GM12878 (cell line): ENCODE results near the gene FUT7. TPM values are rescaled to one million over a fixed set of nuclear protein-coding genes. Genes with fewer than 3 reads are reported as not detected.
"Not testable (repeated sequence)": the region's sequence is repeated elsewhere in the genome, so short reads cannot be mapped to it uniquely, and the experiment has no call there.

Experiments used
- ATAC-seq: fragments of 200-7000 bp; cut with Tn5 transposase; 3 replicates; pipeline ENCODE4 v1.9.1; 2020; ENCODE audit warnings: mild to moderate bottlenecking, moderate library complexity
- BruUV-seq: library from RNA; stranded (reverse); fragments of 400-500 nt; replicated peaks from 2 replicates; lab custom pipeline; 2021; lab: Mats Ljungman, UMichigan
- CTCF ChIA-PET: fragments of 300-600 bp; sonication (Branson Sonifier 250); formaldehyde crosslinking; extraction: SDS; loops from one replicate; lab custom pipeline; 2021; ENCODE audit warnings: inconsistent platforms; lab: Yijun Ruan, JAX
- POLR2A ChIA-PET: fragments of 350-600 bp; formaldehyde crosslinking; extraction: SDS; loops from one replicate; lab custom pipeline; 2021; ENCODE audit warnings: inconsistent platforms; lab: Charles Lee
- RAD21 ChIA-PET: fragments of 300-600 bp; sonication (Branson Sonifier 250); formaldehyde crosslinking; loops from one replicate; lab custom pipeline; 2023; ENCODE audit warnings: antibody characterized with exemption; ENCODE audit not compliant: unreplicated experiment; lab: Charles Lee
- SMC1A ChIA-PET: fragments of 300-600 bp; sonication (Branson Sonifier 250); formaldehyde crosslinking; loops from one replicate; lab custom pipeline; 2023; ENCODE audit not compliant: unreplicated experiment, uncharacterized antibody; lab: Charles Lee
- DNase-seq: peaks from one replicate; pipeline ENCODE4 v3.0.0-alpha.2; 2011; ENCODE audit warnings: low read depth, low spot score
- FAIRE-seq: peaks from 3 replicates; lab custom pipeline; 2011; peaks lifted over from hg19 to GRCh38; lab: Jason Lieb, UNC
- H2AFZ ChIP-seq: 2 replicates; pipeline ENCODE4 v1.6.0; 2011; ENCODE audit warnings: low read depth, low read length, control low read depth; ENCODE audit not compliant: control insufficient read depth
- H3K27ac ChIP-seq: 2 replicates; pipeline ENCODE4 v1.5.1; 2011; ENCODE audit warnings: control low read depth; ENCODE audit not compliant: control insufficient read depth, insufficient read depth
- H3K27me3 ChIP-seq, 2 experiments: replicated peaks in 1 of 2; 2 replicates each; pipeline versions ENCODE4 v1.6.0 to v1.6.1; 2011; ENCODE audit warnings: low read length in 1 of 2; ENCODE audit not compliant: control insufficient read depth in 2 of 2, insufficient read depth in 2 of 2
- H3K36me3 ChIP-seq, 2 experiments: 2 replicates each; pipeline ENCODE4 v1.5.1; 2011; ENCODE audit warnings: low read length in 1 of 2; ENCODE audit not compliant: control insufficient read depth in 2 of 2, insufficient read depth in 2 of 2
- H3K4me1 ChIP-seq: 2 replicates; pipeline ENCODE4 v1.6.1; 2011; ENCODE audit warnings: mild to moderate bottlenecking, low read length, moderate library complexity, mixed read lengths; ENCODE audit not compliant: control insufficient read depth, insufficient read depth
- H3K4me2 ChIP-seq: 2 replicates; pipeline ENCODE4 v1.6.0; 2011; ENCODE audit warnings: control low read depth; ENCODE audit not compliant: control insufficient read depth, insufficient read depth
- H3K4me3 ChIP-seq: fragments of 200-600 bp; sonication (generic); 2 replicates; pipeline ENCODE4 v1.5.1; 2016
- H3K79me2 ChIP-seq: 2 replicates; pipeline ENCODE4 v1.6.0; 2011; ENCODE audit warnings: low read length; ENCODE audit not compliant: control insufficient read depth, insufficient read depth
- H3K9ac ChIP-seq: 2 replicates; pipeline ENCODE4 v1.8.0; 2011; ENCODE audit warnings: low read length, control low read depth, mixed read lengths; ENCODE audit not compliant: control insufficient read depth, insufficient read depth
- H3K9me3 ChIP-seq: replicated peaks from 3 replicates; pipeline ENCODE4 v1.5.1; 2011; ENCODE audit warnings: mild to moderate bottlenecking, low read length; ENCODE audit not compliant: control insufficient read depth, insufficient read depth
- H4K20me1 ChIP-seq: 2 replicates; pipeline ENCODE4 v1.6.0; 2011; ENCODE audit not compliant: control insufficient read depth, insufficient read depth
- NFXL1 ChIP-seq: fragments of 450-650 bp; IDR thresholded peaks from 2 replicates; pipeline ENCODE4 v1.6.1; 2017; ENCODE audit warnings: antibody characterized with exemption, mild to moderate bottlenecking, borderline replicate concordance
- ZNF207 ChIP-seq: fragments of 450-650 bp; IDR thresholded peaks from 2 replicates; pipeline ENCODE4 v1.6.1; 2014; ENCODE audit warnings: antibody characterized with exemption, mild to moderate bottlenecking, borderline replicate concordance
- WGBS: methylation state at CpG from one replicate; pipeline ENCODE4 v1.1.6; 2016; ENCODE audit warnings: low lambda C conversion rate; ENCODE audit not compliant: insufficient replicate concordance, insufficient coverage; ENCODE audit errors: missing lambda C conversion rate; 5-methylcytosine and 5-hydroxymethylcytosine counted together
- in situ Hi-C: fragments of 300-500 bp; cut with MboI; formaldehyde crosslinking; loops from 9 replicates; pipeline ENCODE4 v1.14.3; 2018; ENCODE audit warnings: mixed read lengths
- intact Hi-C: fragments of 100-400 bp; cut with micrococcal nuclease; formaldehyde crosslinking; loops from one replicate; pipeline ENCODE4 v1.14.2; 2022; ENCODE audit not compliant: unreplicated experiment
- polyA plus RNA-seq, 11 experiments: library from polyadenylated mRNA; depleted of rRNA in 4 of 11; unstranded in 6 of 11; stranded (reverse) in 5 of 11; fragments of >200 nt; fragmentation: Nextera tagmentation in 4 of 11; fragmentation: Illumina TruSeq in 1 of 11; extraction: Ambion mirVana in 4 of 11; extraction: Trizol in 1 of 11; gene quantifications; 1 replicate in 1 of 11; 2 replicates in 10 of 11; pipeline versions ENCODE4 v1.2.1 to v1.2.3, GENCODE V29; 2011 to 2016; ENCODE audit warnings: inconsistent platforms in 2 of 11, missing spikeins in 2 of 11, low read depth in 1 of 11
- total RNA-seq, 4 experiments: library from RNA; depleted of rRNA in 3 of 4; stranded (reverse); fragments of >200 nt in 3 of 4; fragmentation: Illumina TruSeq in 1 of 4; extraction: Trizol in 1 of 4; gene quantifications; 2 replicates each; pipeline versions ENCODE4 v1.2.1 to v1.2.3, GENCODE V29; 2013 to 2021

Gene FUT7
- total and polyA plus RNA-seq, 10 of the 15 experiments (the other 5 are each of a cell fraction or from before 2014, with no cell fraction given), result 0.04 to 0.62 (median 0.20) TPM; not detected in 2

GRCh38 chr9:137063311-137064026 is 31.6 kb upstream of the FUT7 start:
- no TSS peak for BruUV-seq
- Histone ChIP-seq H3K27ac (no peak overlapping the region), H3K4me2 (no peak overlapping the region), H4K20me1 (no peaks in the 10 kb centered on the region), H3K79me2 (no peaks in the 10 kb centered on the region)
- in situ Hi-C loops, result no loop called here
- 77% methylated on average over 26 of the region's 26 CpGs for WGBS
- DNase-seq, result no peak
- SMC1A ChIA-PET, result interaction anchor here (1.0 to 1.2 kb wide), 2 partner anchors 28 to 116 kb away, joined by 3 to 4 read pairs; no protein-coding TSS in a partner anchor
- no peak for TF ChIP-seq NFXL1
- no peak for TF ChIP-seq ZNF207
- TF ChIP-seq, all 136 proteins: peak for 0
- H3K27me3 ChIP-seq, result no peaks in the 10 kb centered on the region
- no peak overlapping the region for H2AFZ ChIP-seq
- no peaks in the 10 kb centered on the region; a peak in 2 of 4 replicates for H3K36me3 ChIP-seq
- H3K9me3 ChIP-seq, result no peaks in the 10 kb centered on the region
- intact Hi-C loops, result loop anchor here (1.0 kb wide), 2 partner anchors 14 to 276 kb away; no protein-coding TSS in a partner anchor
- H3K4me3 ChIP-seq, result no peak overlapping the region
- FAIRE-seq (no peak), ATAC-seq (no peak)
- ChIA-PET CTCF (interaction anchor here (0.6 to 6.4 kb wide), 14 partner anchors 8 to 276 kb away, joined by 3 to 81 read pairs (median 4); partner anchors contain the start of genes MAN1B1 and NPDC1), RAD21 (interaction anchor here (1.0 to 3.1 kb wide), 3 partner anchors 14 to 88 kb away, joined by 6 to 18 read pairs (median 6); partner anchors contain the start of gene NPDC1), POLR2A (no interaction called here)
- H3K9ac ChIP-seq, result no peak overlapping the region
- H3K4me1 ChIP-seq, result peaks cover 8% of the 10 kb centered on the region

GRCh38 chr9:137062798-137063197 is 30.9 kb upstream of the FUT7 start:
- H3K9ac ChIP-seq, H3K36me3 ChIP-seq, H4K20me1 ChIP-seq, POLR2A ChIA-PET, SMC1A ChIA-PET, ATAC-seq, H3K4me3 ChIP-seq, H3K9me3 ChIP-seq, in situ Hi-C loops, BruUV-seq, H3K27ac ChIP-seq, H3K4me1 ChIP-seq, H3K4me2 ChIP-seq, H3K27me3 ChIP-seq, FAIRE-seq, intact Hi-C loops, H2AFZ ChIP-seq, DNase-seq, H3K79me2 ChIP-seq: not testable (repeated sequence)
- WGBS, result 65% methylated on average over 5 of the region's 9 CpGs
- CTCF ChIA-PET, result interaction anchor here (1.2 to 6.4 kb wide), 4 partner anchors 14 to 115 kb away, joined by 3 to 81 read pairs (median 12); partner anchors contain the start of genes MAN1B1 and NPDC1
- RAD21 ChIA-PET, result interaction anchor here (3.1 kb wide), 1 partner anchor 16 kb away, joined by 18 read pairs; the partner anchor contains the start of gene NPDC1
